GM04504 (cell line): ENCODE measurements around the gene TLR9.

Experiments
- DNase-seq: peaks from one replicate; pipeline ENCODE4 v3.0.0-alpha.2; 2012; ENCODE audit warnings: low read depth

TLR9 gene

DNA sequence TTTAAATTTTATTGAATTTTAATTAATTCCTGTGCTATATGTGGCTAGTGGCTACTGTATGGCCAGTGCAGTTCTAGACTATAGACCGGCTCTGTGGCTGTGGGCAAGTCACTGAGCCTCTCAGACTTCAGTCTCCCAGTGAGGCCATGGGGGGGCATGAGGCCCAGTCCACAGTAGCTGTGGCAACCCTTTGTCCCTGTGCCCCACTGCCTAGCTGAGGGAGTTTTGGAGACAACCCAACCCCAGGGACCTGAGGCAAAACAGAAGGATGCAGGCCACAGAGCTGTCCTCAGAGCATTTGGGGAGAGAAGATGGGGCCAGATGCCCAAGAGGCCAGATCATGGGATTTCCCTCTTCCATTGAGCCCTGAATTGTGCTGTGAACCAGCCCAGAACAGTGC, 52.3 kb downstream of the TLR9 start:
- no peak for DNase-seq

DNA sequence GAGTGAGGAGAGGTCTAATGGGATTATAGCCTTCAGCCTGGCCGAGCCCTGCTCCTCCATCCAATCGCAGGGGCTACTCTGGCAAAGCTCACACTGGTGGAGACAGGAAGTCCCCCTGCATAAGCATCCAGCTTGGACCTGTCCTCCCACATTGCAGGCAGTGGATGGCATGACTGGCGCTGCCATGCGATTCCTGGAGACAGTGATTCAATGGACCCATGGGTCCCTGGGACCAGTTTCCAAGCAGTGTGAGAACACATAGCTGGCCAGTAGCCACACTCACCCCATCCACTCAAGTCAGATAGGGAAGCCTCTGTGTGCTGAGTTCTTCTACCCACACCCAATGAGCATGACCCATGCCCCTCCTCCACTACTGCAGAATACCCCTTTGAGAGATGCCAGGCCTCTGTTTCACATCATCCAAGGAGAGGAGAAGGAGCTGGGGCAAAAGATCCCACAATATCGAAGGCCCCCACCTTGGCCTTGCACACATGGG, 53.1 kb downstream of the TLR9 start:
- DNase-seq, result no peak

DNA sequence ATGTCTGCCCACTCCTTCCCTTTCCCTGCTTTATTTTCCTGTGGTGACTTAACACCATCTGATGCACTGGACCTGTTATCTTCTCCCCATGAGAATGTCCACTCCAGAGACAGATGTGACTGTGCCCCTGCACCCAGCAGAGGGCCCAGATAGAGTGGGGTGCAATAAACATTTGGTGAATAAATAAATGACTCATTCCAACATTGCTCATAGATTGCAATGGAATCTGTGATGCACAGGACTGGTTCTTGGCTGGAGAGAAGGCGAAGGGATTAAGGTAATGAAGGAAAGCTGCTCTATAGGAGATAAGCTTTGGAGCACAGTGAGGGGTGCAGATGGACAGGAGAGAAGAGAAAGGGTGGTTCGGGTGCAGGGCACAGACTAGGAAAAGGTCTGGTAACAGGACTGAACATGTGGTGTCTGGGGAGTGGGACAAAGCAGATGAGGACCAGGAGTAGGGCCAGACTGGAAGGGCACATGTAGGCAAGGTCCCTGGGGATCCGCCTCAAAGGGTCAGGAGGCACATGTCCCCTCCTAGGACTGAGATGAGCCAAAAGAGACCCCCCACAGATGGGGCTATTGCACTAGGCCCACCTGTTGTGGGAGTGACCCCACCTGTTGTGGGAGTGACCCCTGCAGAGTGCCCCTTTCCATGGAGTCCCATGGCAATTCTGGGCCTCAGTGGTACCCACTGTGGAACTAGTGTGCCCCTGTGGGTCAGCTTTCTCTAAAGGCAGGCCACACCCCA, 53.8 kb downstream of the TLR9 start:
- no peak for DNase-seq
